ENCODE measurements around the gene CDCA4.
"Not testable (repeated sequence)": the region's sequence is repeated elsewhere in the genome, so short reads cannot be mapped to it uniquely, and the experiment has no call there.

Gene CDCA4

GRCh38 chr14:105033412-105033900, 12.6 kb upstream of the CDCA4 start:
- DNase-seq (ENCODE audit: low spot score) = peak; percentile 28

- not testable (repeated sequence) for DNase-seq (ENCODE audit: low spot score)
These were observed 11.6 kb upstream of the CDCA4 start for GRCh38 chr14:105032451-105032901.

GRCh38 chr14:105030836-105031396, 10.0 kb upstream of the CDCA4 start:
- no peak for DNase-seq (ENCODE audit: low spot score)

GRCh38 chr14:105030194-105030593, 9.3 kb upstream of the CDCA4 start:
- DNase-seq (ENCODE audit: low spot score) = no peak

GRCh38 chr14:105029402-105029801, 8.5 kb upstream of the CDCA4 start:
- DNase-seq (ENCODE audit: low spot score) = no peak

GRCh38 chr14:105028251-105028927, 7.5 kb upstream of the CDCA4 start:
- no peak for DNase-seq (ENCODE audit: low spot score)

- DNase-seq (ENCODE audit: low spot score) = not testable (repeated sequence)
These were observed 6.8 kb upstream of the CDCA4 start for GRCh38 chr14:105027718-105028117.

- DNase-seq (ENCODE audit: low spot score) = no peak
These were observed 6.1 kb upstream of the CDCA4 start for GRCh38 chr14:105026802-105027563.

GRCh38 chr14:105026033-105026785, 5.3 kb upstream of the CDCA4 start:
- DNase-seq (ENCODE audit: low spot score) = peak; percentile 54

- no peak for DNase-seq (ENCODE audit: low spot score)
These were observed 4.5 kb upstream of the CDCA4 start for GRCh38 chr14:105025429-105025828.

GRCh38 chr14:105023791-105024480, 3.1 kb upstream of the CDCA4 start:
- no peak for DNase-seq (ENCODE audit: low spot score)

GRCh38 chr14:105023144-105023543, 2.3 kb upstream of the CDCA4 start:
- no peak for DNase-seq (ENCODE audit: low spot score)

GRCh38 chr14:105022276-105022670, 1.4 kb upstream of the CDCA4 start:
- DNase-seq (ENCODE audit: low spot score) = no peak

GRCh38 chr14:105021656-105022275, 883 bp upstream of the CDCA4 start:
- peak; percentile 19 for DNase-seq (ENCODE audit: low spot score)

- peak; percentile 57 for DNase-seq (ENCODE audit: low spot score)
These were observed 745 bp downstream of the CDCA4 start for GRCh38 chr14:105019861-105020814.

- DNase-seq (ENCODE audit: low spot score) = no peak
These were observed 2.5 kb downstream of the CDCA4 start for GRCh38 chr14:105018414-105018813.

- DNase-seq (ENCODE audit: low spot score) = no peak
These were observed 5.0 kb downstream of the CDCA4 start for GRCh38 chr14:105015905-105016304.

GRCh38 chr14:105015242-105015641, 5.6 kb downstream of the CDCA4 start:
- DNase-seq (ENCODE audit: low spot score) = peak; percentile 26

- no peak for DNase-seq (ENCODE audit: low spot score)
These were observed 6.3 kb downstream of the CDCA4 start for GRCh38 chr14:105014631-105015030.

- no peak for DNase-seq (ENCODE audit: low spot score)
These were observed 6.9 kb downstream of the CDCA4 start for GRCh38 chr14:105014032-105014431.
